CD4-positive, alpha-beta T cell treated with Interleukin-17A for 1 hour (primary cell): ENCODE data around the gene AMBP.

ENCODE experiments used
- DNase-seq: peaks from one replicate; pipeline ENCODE4 v3.0.0-alpha.2; 2020

Gene AMBP

GRCh38 chr9:114072184-114073140, 5.6 kb downstream of the AMBP start:
- DNase-seq = no peak

GRCh38 chr9:114071197-114071795, 6.8 kb downstream of the AMBP start:
- DNase-seq = no peak

- no peak for DNase-seq
Measured at GRCh38 chr9:114070188-114071103, 7.7 kb downstream of the AMBP start.

- no peak for DNase-seq
Measured at GRCh38 chr9:114069476-114070187, 8.5 kb downstream of the AMBP start.

- no peak for DNase-seq
Measured at GRCh38 chr9:114065304-114065703, 12.8 kb downstream of the AMBP start.

- DNase-seq = no peak
Measured at GRCh38 chr9:114061830-114062474, 16.1 kb downstream of the AMBP start.

- no peak for DNase-seq
Measured at GRCh38 chr9:114061292-114061691, 16.8 kb downstream of the AMBP start.

- no peak for DNase-seq
Measured at GRCh38 chr9:114060711-114061110, 17.4 kb downstream of the AMBP start.

GRCh38 chr9:114060070-114060469, 18.0 kb downstream of the AMBP start:
- no peak for DNase-seq

- no peak for DNase-seq
Measured at GRCh38 chr9:114059047-114059803, 18.9 kb downstream of the AMBP start.

GRCh38 chr9:114058688-114059046, 19.4 kb downstream of the AMBP start:
- no peak for DNase-seq

GRCh38 chr9:114057161-114057885, 20.8 kb downstream of the AMBP start:
- DNase-seq = no peak

GRCh38 chr9:114056527-114056926, 21.6 kb downstream of the AMBP start:
- DNase-seq = no peak

GRCh38 chr9:114055894-114056293, 22.2 kb downstream of the AMBP start:
- no peak for DNase-seq

- no peak for DNase-seq
Measured at GRCh38 chr9:114055061-114055460, 23.0 kb downstream of the AMBP start.

GRCh38 chr9:114054191-114054690, 23.9 kb downstream of the AMBP start:
- DNase-seq = no peak

- no peak for DNase-seq
Measured at GRCh38 chr9:114053246-114054005, 24.7 kb downstream of the AMBP start.

GRCh38 chr9:114051706-114052105, 26.4 kb downstream of the AMBP start:
- no peak for DNase-seq

- no peak for DNase-seq
Measured at GRCh38 chr9:114051281-114051680, 26.8 kb downstream of the AMBP start.

- no peak for DNase-seq
Measured at GRCh38 chr9:114050646-114051045, 27.5 kb downstream of the AMBP start.
